Gastrocnemius medialis (tissue), 4 donors: ENCODE measurements around the gene ANO10. TPM values are rescaled to one million over a fixed set of nuclear protein-coding genes. Genes with fewer than 3 reads are reported as not detected.

Experiments
- ATAC-seq, 2 donors: fragments of 150-250 bp; one replicate each; pipeline ENCODE4 v1.9.1; 2016
- DNase-seq, 2 donors: peaks; one replicate each; pipeline ENCODE4 v3.0.0-alpha.2; 2019
- H3K27ac ChIP-seq, 4 donors: fragments of 200-600 bp; sonication (generic); 1 replicate in 1 of 4; 2 replicates in 3 of 4; pipeline ENCODE4 v1.5.1; 2016 to 2018; ENCODE audit warnings: mild to moderate bottlenecking in 2 of 4, moderate library complexity in 1 of 4
- H3K27me3 ChIP-seq, 3 donors: fragments of 200-600 bp; sonication (generic) in 2 of 3; 1 replicate in 1 of 3; 2 replicates in 2 of 3; pipeline versions ENCODE4 v1.5.1 to v1.6.0; 2016 to 2019; ENCODE audit warnings: mild to moderate bottlenecking in 1 of 3, moderate library complexity in 1 of 3
- H3K36me3 ChIP-seq, 2 donors: fragments of 200-600 bp; sonication (generic) in 1 of 2; one replicate each; pipeline ENCODE4 v1.5.1; 2017 to 2018
- H3K4me1 ChIP-seq, 2 donors: fragments of 200-600 bp; sonication (generic) in 1 of 2; one replicate each; pipeline ENCODE4 v1.5.1; 2016 to 2017; ENCODE audit warnings: mild to moderate bottlenecking in 2 of 2
- H3K4me3 ChIP-seq, 4 donors: fragments of 200-600 bp; sonication (generic) in 3 of 4; 1 replicate in 1 of 4; 2 replicates in 3 of 4; pipeline ENCODE4 v1.5.1; 2016 to 2019; ENCODE audit warnings: mild to moderate bottlenecking in 2 of 4
- H3K9me3 ChIP-seq, 3 donors: fragments of 200-600 bp; sonication (generic) in 2 of 3; 1 replicate in 1 of 3; 2 replicates in 2 of 3; pipeline ENCODE4 v1.5.1; 2016 to 2019
- CTCF ChIP-seq, 5 experiments: fragments of 450-650 bp in 3 of 5; fragments of 200-600 bp in 2 of 5; sonication (generic) in 2 of 5; IDR thresholded peaks in 4 of 5; conservative IDR thresholded peaks in 1 of 5; 1 replicate in 4 of 5; 2 replicates in 1 of 5; pipeline ENCODE4 v1.5.1; 2016 to 2019; ENCODE audit warnings: antibody characterized with exemption in 5 of 5, mild to moderate bottlenecking in 3 of 5, moderate library complexity in 3 of 5
- POLR2A ChIP-seq, 2 donors: fragments of 450-650 bp; IDR thresholded peaks; one replicate each; pipeline ENCODE4 v1.6.1; 2017; ENCODE audit warnings: antibody characterized with exemption in 2 of 2, mild to moderate bottlenecking in 2 of 2, moderate library complexity in 2 of 2
- in situ Hi-C, 4 donors: fragments of 200-750 bp; cut with MboI; loops; one replicate each; pipeline versions ENCODE4 v1.15.0 to v1.8.0; 2017; ENCODE audit warnings: low sequenced_read_pairs in 4 of 4
- intact Hi-C: fragments of 100-400 bp; cut with DNase I; formaldehyde crosslinking; loops from one replicate; pipeline ENCODE4 v1.15.1; 2023; ENCODE audit warnings: low total_unique reads
- total RNA-seq, 4 donors: library from RNA; depleted of rRNA; stranded (reverse); fragments of >200 nt; gene quantifications; one replicate each; pipeline versions ENCODE4 v1.1.0 to v1.2.3, GENCODE V29; 2016

ANO10 gene
- total RNA-seq, 4 donors from 2014 or later = 6.9 to 8.1 (median 7.8) TPM

- intact Hi-C loops (no loop called here), in situ Hi-C loops (no loop called here)
- no peaks in the 10 kb centered on the region for H3K4me1 ChIP-seq
- H3K27ac ChIP-seq = no peak overlapping the region
- DNase-seq = no peak
- TF ChIP-seq POLR2A (IDR thresholded peaks at IDR 0.05) (no peak), CTCF (IDR thresholded peaks at IDR 0.05 in 4 of 5, conservative IDR thresholded peaks at IDR 0.05 in 1 of 5) (no peak)
- no peak overlapping the region for H3K4me3 ChIP-seq
- no peaks in the 10 kb centered on the region for H3K27me3 ChIP-seq
- ATAC-seq = no peak
- H3K9me3 ChIP-seq = no peaks in the 10 kb centered on the region
- no peaks in the 10 kb centered on the region for H3K36me3 ChIP-seq
These were observed 173.7 kb downstream of the ANO10 start for GRCh38 chr3:43448098-43448497.

- Histone ChIP-seq H3K27me3 (no peaks in the 10 kb centered on the region), H3K4me3 (no peak overlapping the region), H3K4me1 (no peaks in the 10 kb centered on the region), H3K27ac (no peak overlapping the region), H3K36me3 (no peaks in the 10 kb centered on the region), H3K9me3 (no peaks in the 10 kb centered on the region)
- DNase-seq (no peak), ATAC-seq (no peak)
- in situ Hi-C loops (no loop called here), intact Hi-C loops (no loop called here)
- TF ChIP-seq CTCF (IDR thresholded peaks at IDR 0.05 in 4 of 5, conservative IDR thresholded peaks at IDR 0.05 in 1 of 5) (no peak), POLR2A (IDR thresholded peaks at IDR 0.05) (no peak)
These were observed 176.0 kb downstream of the ANO10 start for GRCh38 chr3:43445820-43446219.

GRCh38 chr3:43442872-43443395 lies 178.9 kb downstream of the ANO10 start:
- Histone ChIP-seq H3K4me1 (no peaks in the 10 kb centered on the region), H3K27ac (no peak overlapping the region), H3K9me3 (no peaks in the 10 kb centered on the region), H3K36me3 (no peaks in the 10 kb centered on the region), H3K27me3 (no peaks in the 10 kb centered on the region), H3K4me3 (no peak overlapping the region)
- intact Hi-C loops (no loop called here), in situ Hi-C loops (no loop called here)
- DNase-seq (no peak), ATAC-seq (no peak)
- TF ChIP-seq CTCF (IDR thresholded peaks at IDR 0.05 in 4 of 5, conservative IDR thresholded peaks at IDR 0.05 in 1 of 5) (no peak), POLR2A (IDR thresholded peaks at IDR 0.05) (no peak)

- in situ Hi-C loops = no loop called here
- no peak for TF ChIP-seq POLR2A (IDR thresholded peaks at IDR 0.05)
- TF ChIP-seq CTCF (IDR thresholded peaks at IDR 0.05 in 4 of 5, conservative IDR thresholded peaks at IDR 0.05 in 1 of 5) = no peak
- no peak for ATAC-seq
These were observed 185.2 kb downstream of the ANO10 start for GRCh38 chr3:43436507-43437140.

GRCh38 chr3:43435706-43436105 lies 186.1 kb downstream of the ANO10 start:
- no peak for DNase-seq
- ATAC-seq = no peak
- Histone ChIP-seq H3K4me3 (no peak overlapping the region), H3K27ac (no peak overlapping the region), H3K27me3 (no peaks in the 10 kb centered on the region), H3K9me3 (no peaks in the 10 kb centered on the region), H3K36me3 (no peaks in the 10 kb centered on the region), H3K4me1 (no peaks in the 10 kb centered on the region)
- in situ Hi-C loops (no loop called here), intact Hi-C loops (no loop called here)
- TF ChIP-seq POLR2A (IDR thresholded peaks at IDR 0.05) (no peak), CTCF (IDR thresholded peaks at IDR 0.05 in 4 of 5, conservative IDR thresholded peaks at IDR 0.05 in 1 of 5) (no peak)

More at GRCh38 chr3:43436507-43437140, 185.2 kb downstream of the ANO10 start:
- intact Hi-C loops = no loop called here
- Histone ChIP-seq H3K4me1 (no peaks in the 10 kb centered on the region), H3K27ac (no peak overlapping the region), H3K9me3 (no peaks in the 10 kb centered on the region), H3K36me3 (no peaks in the 10 kb centered on the region), H3K27me3 (no peaks in the 10 kb centered on the region), H3K4me3 (no peak overlapping the region)
- no peak for DNase-seq
